Neutrophil (primary cell): Measurements from ENCODE around the gene ME1.

Experiments used
- H3K27ac ChIP-seq: fragments of 200-600 bp; sonication (generic); 2 replicates; pipeline ENCODE4 v1.5.1; 2016; ENCODE audit warnings: mild to moderate bottlenecking, moderate library complexity
- H3K27me3 ChIP-seq: fragments of 200-600 bp; sonication (generic); 2 replicates; pipeline ENCODE4 v1.6.0; 2016; ENCODE audit warnings: mild to moderate bottlenecking
- H3K36me3 ChIP-seq: fragments of 200-600 bp; sonication (generic); 2 replicates; pipeline ENCODE4 v1.5.1; 2017
- H3K4me1 ChIP-seq, 2 experiments: fragments of 200-600 bp in 1 of 2; sonication (generic) in 1 of 2; 1 replicate in 1 of 2; 2 replicates in 1 of 2; pipeline versions ENCODE4 v1.5.1 to v1.6.1; 2013 to 2016; ENCODE audit warnings: low read depth in 1 of 2, low read length in 1 of 2, mild to moderate bottlenecking in 1 of 2, moderate library complexity in 1 of 2; ENCODE audit not compliant: control insufficient read depth in 1 of 2, insufficient read depth in 1 of 2
- H3K4me3 ChIP-seq, 2 experiments: fragments of 200-600 bp in 1 of 2; sonication (generic) in 1 of 2; 1 replicate in 1 of 2; 2 replicates in 1 of 2; pipeline ENCODE4 v1.5.1; 2013 to 2016; ENCODE audit warnings: low read depth in 1 of 2, low read length in 1 of 2, mild to moderate bottlenecking in 1 of 2, moderate library complexity in 1 of 2
- H3K9me3 ChIP-seq: fragments of 200-600 bp; sonication (generic); 2 replicates; pipeline ENCODE4 v1.5.1; 2016
- CTCF ChIP-seq: fragments of 200-600 bp; sonication (generic); IDR thresholded peaks from 2 replicates; pipeline ENCODE4 v1.5.1; 2016; ENCODE audit warnings: antibody characterized with exemption

ME1 gene

GRCh38 chr6:83221276-83221675 lies 209.6 kb downstream of the ME1 start:
- Histone ChIP-seq H3K27ac (no peak overlapping the region), H3K4me3 (no peak overlapping the region), H3K9me3 (no peaks in the 10 kb centered on the region), H3K4me1 (no peaks in the 10 kb centered on the region), H3K36me3 (no peaks in the 10 kb centered on the region), H3K27me3 (no peaks in the 10 kb centered on the region)
- TF ChIP-seq CTCF = no peak

- Histone ChIP-seq H3K36me3 (no peaks in the 10 kb centered on the region), H3K9me3 (no peaks in the 10 kb centered on the region)
Measured at GRCh38 chr6:83220121-83220520, 210.7 kb downstream of the ME1 start.

GRCh38 chr6:83218646-83219045 lies 212.2 kb downstream of the ME1 start:
- H3K27me3 ChIP-seq = peaks cover 12% of the 10 kb centered on the region
- no peak for TF ChIP-seq CTCF
- no peaks in the 10 kb centered on the region for H3K9me3 ChIP-seq
- H3K36me3 ChIP-seq = no peaks in the 10 kb centered on the region
- H3K27ac ChIP-seq = no peak overlapping the region
- H3K4me1 ChIP-seq = no peaks in the 10 kb centered on the region
- H3K4me3 ChIP-seq = no peak overlapping the region

More at GRCh38 chr6:83220121-83220520, 210.7 kb downstream of the ME1 start:
- H3K27ac ChIP-seq = no peak overlapping the region
- H3K4me3 ChIP-seq = no peak overlapping the region
- H3K27me3 ChIP-seq = peaks cover 2% of the 10 kb centered on the region
- no peak for TF ChIP-seq CTCF
- no peaks in the 10 kb centered on the region for H3K4me1 ChIP-seq

- H3K4me3 ChIP-seq = no peak overlapping the region
- H3K27me3 ChIP-seq = peaks cover 29% of the 10 kb centered on the region
- H3K9me3 ChIP-seq = no peaks in the 10 kb centered on the region
- H3K27ac ChIP-seq = no peak overlapping the region
- H3K36me3 ChIP-seq = no peaks in the 10 kb centered on the region
- TF ChIP-seq CTCF = no peak
- no peaks in the 10 kb centered on the region for H3K4me1 ChIP-seq
Measured at GRCh38 chr6:83216806-83217205, 214.0 kb downstream of the ME1 start.

- TF ChIP-seq CTCF = no peak
- no peaks in the 10 kb centered on the region for H3K36me3 ChIP-seq
- H3K9me3 ChIP-seq = no peaks in the 10 kb centered on the region
- H3K4me1 ChIP-seq = no peaks in the 10 kb centered on the region
- no peak overlapping the region for H3K27ac ChIP-seq
- peaks cover 43% of the 10 kb centered on the region for H3K27me3 ChIP-seq
- no peak overlapping the region for H3K4me3 ChIP-seq
Measured at GRCh38 chr6:83215131-83216047, 215.5 kb downstream of the ME1 start.
